Fibroblast of skin of left quadriceps (primary cell): ENCODE measurements around the gene OR2V1.
"Not testable (repeated sequence)": the region's sequence is repeated elsewhere in the genome, so short reads cannot be mapped to it uniquely, and the experiment has no call there.

Experiments
- DNase-seq, 2 experiments: peaks; one replicate each; pipeline ENCODE4 v3.0.0-alpha.2; 2013; ENCODE audit warnings: low read depth in 2 of 2

Gene OR2V1

GRCh38 chr5:181127907-181128626 is 2.9 kb downstream of the OR2V1 start:
- DNase-seq = no peak

DNA sequence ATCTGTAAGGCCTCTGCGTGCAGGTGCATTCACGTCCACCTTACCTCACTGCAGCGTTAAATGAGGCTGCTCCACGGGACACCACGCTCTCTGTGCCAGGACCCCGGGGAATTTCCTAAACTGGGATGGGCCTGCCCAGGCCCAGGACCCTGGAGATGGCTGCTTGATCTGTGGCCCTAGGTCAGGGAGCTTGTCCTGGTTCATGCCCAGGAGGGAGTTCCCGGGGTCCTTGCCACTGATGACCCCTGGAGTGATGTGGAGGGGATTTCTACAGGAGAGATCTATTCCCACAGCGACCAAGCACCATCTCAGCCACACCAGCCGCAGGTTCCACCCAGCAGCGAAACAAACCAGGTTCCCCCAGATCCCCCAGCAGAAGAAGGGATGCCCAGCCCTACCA is 3.5 kb downstream of the OR2V1 start:
- no peak for DNase-seq

DNA sequence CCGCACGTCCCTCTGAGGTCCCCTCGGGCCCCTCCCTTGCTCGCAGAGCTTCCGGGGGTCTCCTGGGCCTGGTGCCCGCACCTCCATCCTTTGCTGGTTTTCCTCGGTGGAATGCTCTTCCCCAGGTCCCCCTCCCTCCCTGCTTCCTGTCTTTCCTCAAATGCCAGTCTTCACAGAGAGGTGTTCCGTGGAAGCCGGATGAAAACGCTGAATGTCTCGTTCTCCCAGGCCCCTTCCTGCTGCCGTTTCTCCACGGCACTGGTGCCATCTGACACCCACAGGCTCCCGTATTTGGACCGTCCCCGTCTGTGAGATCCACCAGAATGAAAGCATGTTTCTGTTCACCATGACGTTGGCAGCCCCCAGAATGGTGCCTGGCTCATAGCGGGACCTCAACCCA is 4.1 kb downstream of the OR2V1 start:
- DNase-seq = no peak

DNA sequence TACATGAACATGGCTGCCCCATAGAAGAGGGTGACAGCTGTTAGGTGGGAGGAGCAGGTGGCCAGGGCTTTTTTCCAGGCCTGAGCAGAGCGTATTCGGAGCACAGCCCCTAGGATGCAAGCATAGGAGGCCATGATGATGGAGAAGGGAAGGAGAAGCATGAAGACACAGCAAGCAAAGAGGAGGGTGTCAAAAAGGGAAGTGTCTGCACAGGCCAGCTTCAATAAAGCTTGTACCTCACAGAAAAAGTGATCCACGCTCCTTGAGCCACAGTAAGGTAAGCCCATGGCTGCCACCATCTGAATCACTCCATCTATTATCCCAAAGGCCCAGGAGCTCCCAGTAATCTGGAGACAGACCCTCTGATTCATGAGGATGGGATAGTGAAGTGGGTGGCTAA is 6.4 kb downstream of the OR2V1 start:
- no peak for DNase-seq

GRCh38 chr5:181121675-181122561 is 9.1 kb downstream of the OR2V1 start:
- DNase-seq = no peak

DNA sequence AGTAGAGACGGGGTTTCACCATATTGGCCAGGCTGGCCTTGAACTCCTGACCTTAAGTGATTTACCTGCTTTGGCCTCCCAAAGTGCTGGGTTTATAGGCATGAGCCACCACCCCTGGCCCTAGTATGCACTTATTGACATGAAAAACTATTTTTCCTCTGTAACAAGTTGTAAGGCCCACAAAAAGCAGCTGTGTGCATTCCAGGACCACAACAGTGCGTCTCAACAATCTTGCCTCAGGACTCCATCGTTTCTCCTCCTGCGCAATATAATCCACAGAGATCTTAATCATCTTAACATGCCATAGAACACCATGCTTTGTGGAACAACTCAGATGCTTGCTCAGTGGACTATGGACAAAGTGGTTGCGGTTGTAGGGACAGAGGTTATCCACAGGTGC is 10.2 kb downstream of the OR2V1 start:
- no peak for DNase-seq

DNA sequence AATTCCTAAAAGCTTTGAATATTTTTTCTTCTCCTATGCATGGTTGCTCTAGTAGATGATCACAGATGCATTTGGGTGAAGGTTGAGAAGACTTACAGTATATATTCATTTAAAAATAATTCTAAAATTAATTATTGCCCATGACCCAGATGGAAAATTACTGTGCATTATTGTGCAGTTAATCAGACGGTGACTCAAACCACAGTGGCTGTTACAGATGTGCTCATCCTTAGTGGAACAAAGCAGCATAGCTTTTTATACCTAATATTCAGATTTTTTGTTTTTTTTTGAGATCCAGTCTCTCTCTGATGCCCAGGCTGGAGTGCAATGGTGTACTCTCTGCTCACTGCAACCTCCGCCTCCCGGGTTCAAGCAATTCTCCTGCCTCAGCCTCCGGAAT is 10.7 kb downstream of the OR2V1 start:
- peak; percentile 12 to 16 for DNase-seq

GRCh38 chr5:181119105-181119504 is 11.9 kb downstream of the OR2V1 start:
- no peak for DNase-seq

DNA sequence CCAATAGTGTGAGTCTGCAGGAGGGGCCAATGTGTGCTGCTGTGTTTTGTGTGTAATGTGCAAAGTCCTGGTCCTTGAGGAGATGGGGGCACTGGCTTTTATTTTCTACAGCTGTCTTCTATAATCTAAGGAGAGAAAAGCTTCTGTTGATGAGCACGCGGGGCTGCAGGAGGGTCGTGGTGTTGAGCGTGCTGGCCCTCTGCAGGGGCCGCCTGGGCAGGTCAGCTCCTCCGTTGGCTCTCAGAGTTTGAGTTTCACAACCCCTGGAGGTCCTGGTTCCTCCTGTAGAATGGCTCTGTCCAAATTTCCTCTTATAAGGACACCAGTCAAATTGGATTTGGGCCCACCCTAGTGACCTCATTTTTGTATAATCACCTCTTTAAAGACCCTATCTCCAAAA is 12.6 kb downstream of the OR2V1 start:
- no peak for DNase-seq

- peak in 1 of 2 experiments; percentile 5 for DNase-seq
Observed at GRCh38 chr5:181114844-181115778, 15.9 kb downstream of the OR2V1 start.

GRCh38 chr5:181114284-181114843 is 16.6 kb downstream of the OR2V1 start:
- DNase-seq = no peak

GRCh38 chr5:181113572-181113971 is 17.4 kb downstream of the OR2V1 start:
- DNase-seq = not testable (repeated sequence)

- no peak for DNase-seq
Observed at GRCh38 chr5:181112476-181112875, 18.5 kb downstream of the OR2V1 start.

DNA sequence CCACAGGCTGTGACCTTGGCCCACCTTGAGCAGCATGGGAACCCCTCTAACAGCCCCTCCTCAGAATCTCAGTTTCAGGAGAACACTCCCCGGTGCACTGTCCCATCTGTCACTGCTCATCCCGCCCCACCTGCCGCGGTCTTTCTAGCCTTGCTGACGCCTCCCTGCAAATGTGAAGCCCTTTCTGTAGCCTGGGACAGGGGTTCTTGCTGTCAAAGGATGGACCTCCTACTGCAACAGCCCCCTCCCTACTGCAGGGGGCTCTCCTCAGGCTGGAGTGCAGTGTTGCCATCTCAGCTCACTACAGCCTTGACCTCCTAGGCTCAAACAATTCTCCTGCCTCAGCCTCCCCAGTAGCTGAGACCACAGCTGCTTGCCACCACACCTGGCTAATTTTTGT is 20.0 kb downstream of the OR2V1 start:
- no peak for DNase-seq

DNA sequence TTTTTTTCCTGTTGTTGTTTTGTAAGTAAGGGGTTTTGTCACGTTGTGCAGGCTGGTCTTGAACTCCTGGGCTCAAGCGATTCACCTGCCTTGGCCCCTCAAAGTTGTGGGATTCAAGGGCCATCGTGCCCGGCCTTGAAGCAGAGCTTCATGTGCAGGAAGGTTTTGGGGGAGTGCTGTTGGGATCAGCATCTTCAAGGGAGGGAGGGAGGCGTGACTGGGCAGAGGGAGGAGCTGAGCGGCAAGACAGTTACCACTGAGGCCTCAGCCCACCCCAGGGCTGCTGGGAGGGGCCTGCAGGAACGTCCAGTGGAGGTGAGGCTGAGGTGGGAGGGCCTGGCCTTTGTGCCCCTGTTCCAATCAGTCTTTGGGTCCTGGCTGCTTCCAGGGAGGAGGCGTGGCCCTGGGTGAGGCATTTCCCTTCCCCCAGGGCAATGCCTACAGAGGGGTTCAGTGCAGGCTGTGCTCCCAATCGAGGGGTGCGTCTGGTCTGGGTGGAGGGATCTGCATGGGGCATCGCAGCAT is 21.4 kb downstream of the OR2V1 start:
- DNase-seq = no peak

GRCh38 chr5:181108578-181109165 is 22.3 kb downstream of the OR2V1 start:
- no peak for DNase-seq

DNA sequence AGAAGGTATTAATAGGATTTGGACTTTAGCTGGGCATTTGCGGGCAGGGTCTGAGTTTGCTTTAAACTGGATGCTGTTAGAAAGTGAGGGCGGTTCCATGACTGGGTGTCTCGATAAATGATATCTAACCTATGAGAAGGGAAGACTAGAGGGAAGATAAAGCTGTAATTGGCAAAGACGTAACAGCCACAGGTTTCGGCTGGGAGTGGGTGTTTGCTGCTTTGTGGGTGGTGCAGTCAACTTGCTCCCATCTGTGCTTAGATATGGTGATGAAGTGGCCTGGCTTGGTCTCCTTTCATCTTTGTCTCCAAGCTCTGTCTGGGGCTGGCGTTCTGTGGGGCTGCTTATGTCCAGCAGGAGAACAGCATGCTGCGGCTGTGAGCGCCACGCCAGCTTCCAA is 23.3 kb downstream of the OR2V1 start:
- DNase-seq = no peak

- no peak for DNase-seq
Observed at GRCh38 chr5:181105391-181106025, 25.5 kb downstream of the OR2V1 start.

- not testable (repeated sequence) for DNase-seq
Observed at GRCh38 chr5:181104606-181105390, 26.2 kb downstream of the OR2V1 start.

- not testable (repeated sequence) for DNase-seq
Observed at GRCh38 chr5:181104259-181104568, 26.8 kb downstream of the OR2V1 start.
